ENCODE results near the gene TMEM150C.

GRCh38 chr4:82551734-82552133 lies 10.1 kb downstream of the TMEM150C start:
- TF ChIP-seq CTCF (IDR thresholded peaks at IDR 0.05), result no peak
- no peak for TF ChIP-seq EP300 (IDR thresholded peaks at IDR 0.05)

All from stomach (tissue), 4 donors.